ENCODE measurements around the gene PLP2. TPM values are rescaled to one million over a fixed set of nuclear protein-coding genes. Genes with fewer than 3 reads are reported as not detected.

The PLP2 gene
- total and polyA plus RNA-seq, 2 of the 4 experiments (the other 2 are of a cell fraction), result 22.6 to 156 TPM

DNA sequence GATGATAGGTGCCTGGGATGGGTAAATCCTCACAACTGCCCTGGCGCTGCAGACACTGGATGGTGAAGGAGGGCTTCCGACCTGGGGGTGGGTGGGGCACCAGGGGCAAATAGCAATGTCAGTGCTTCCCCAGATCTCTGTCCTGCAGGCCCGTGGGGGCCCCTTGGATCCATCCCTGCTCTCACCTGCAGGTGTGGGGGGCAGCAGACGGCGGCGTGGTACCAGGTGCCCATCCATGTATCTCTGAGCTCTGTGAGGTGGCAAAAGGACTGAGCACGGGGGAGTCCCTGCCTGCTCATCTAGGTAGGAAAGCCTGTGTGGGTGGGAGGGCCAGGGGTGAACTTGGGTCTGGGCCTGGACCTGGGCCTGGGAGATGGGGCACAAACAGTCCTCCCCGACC, 34.8 kb downstream of the PLP2 start:
- BruUV-seq (replicated peaks), result no TSS peak
- peaks cover 13% of the 10 kb centered on the region for H3K27me3 ChIP-seq (ENCODE audit: control insufficient read depth, insufficient read depth, low read length)
- intact Hi-C loops (cut with micrococcal nuclease), result no loop called here
- no peak overlapping the region for H3K9ac ChIP-seq (ENCODE audit: low read depth, low read length)
- H3K4ac ChIP-seq (ENCODE audit: low read depth, low read length), result no peak overlapping the region
- dilution Hi-C loops (cut with HindIII; ENCODE audit: low sequenced_read_pairs, unreplicated experiment), result no loop called here
- no peak overlapping the region for H4K91ac ChIP-seq (ENCODE audit: insufficient read depth, low read depth, low read length)
- H2BK20ac ChIP-seq (ENCODE audit: low read depth, low read length), result no peak overlapping the region
- no peak overlapping the region for H4K8ac ChIP-seq (ENCODE audit: low read depth in 2 of 2, low read length in 2 of 2)
- no peaks in the 10 kb centered on the region for H3K4me1 ChIP-seq (ENCODE audit: control insufficient read depth, insufficient read depth, low read length)
- H3K4me3 ChIP-seq (ENCODE audit: insufficient read depth, low read depth, low read length), result no peak overlapping the region
- H3K9me3 ChIP-seq (ENCODE audit: control insufficient read depth, insufficient read depth, low read length), result no peaks in the 10 kb centered on the region
- CTCF ChIA-PET, result no interaction called here
- ATAC-seq (ENCODE audit: low read depth) (no peak), DNase-seq (no peak)
- no peak overlapping the region for H3K56ac ChIP-seq (ENCODE audit: extremely low read depth, insufficient read depth, low read length)
- no peak for TF ChIP-seq FOS (IDR thresholded peaks at IDR 0.05; ENCODE audit: low read depth, low read length)
- no peak for TF ChIP-seq MAFK (IDR thresholded peaks at IDR 0.05; ENCODE audit: low read depth, low read length)
- TF ChIP-seq NFE2L2 (IDR thresholded peaks at IDR 0.05; ENCODE audit: low read depth, low read length), result no peak
- TF ChIP-seq SMC3 (IDR thresholded peaks at IDR 0.05; ENCODE audit: low read depth, low read length), result no peak
- no peak for TF ChIP-seq BHLHE40 (IDR thresholded peaks at IDR 0.05; ENCODE audit: low read depth, low read length)
- TF ChIP-seq RFX5 (IDR thresholded peaks at IDR 0.05; ENCODE audit: low read depth, low read length), result no peak
- no peak overlapping the region for H2BK15ac ChIP-seq (ENCODE audit: low read depth, low read length)
- no peak overlapping the region for H3K18ac ChIP-seq (ENCODE audit: low read depth, low read length)
- POLR2A ChIA-PET (ENCODE audit: unreplicated experiment), result no interaction called here
- H3K36me3 ChIP-seq (ENCODE audit: control insufficient read depth, insufficient read depth, low read length), result no peaks in the 10 kb centered on the region
- H4K20me1 ChIP-seq (ENCODE audit: insufficient read depth, low read length), result no peaks in the 10 kb centered on the region
- H3K4me2 ChIP-seq (ENCODE audit: low read depth, low read length), result no peak overlapping the region
- no peak overlapping the region for H3K14ac ChIP-seq (replicated peaks; ENCODE audit: low read depth, low read length)
- H2BK5ac ChIP-seq (ENCODE audit: low read depth, low read length, poor library complexity, severe bottlenecking), result no peak overlapping the region
- no peak overlapping the region for H3K23ac ChIP-seq (ENCODE audit: low read depth, low read length)
- no peak overlapping the region for H2AK9ac ChIP-seq (replicated peaks; ENCODE audit: low read depth, low read length, poor library complexity)
- H2AFZ ChIP-seq (replicated peaks; ENCODE audit: low read length, poor library complexity), result no peak overlapping the region
- H2AK5ac ChIP-seq (ENCODE audit: low read depth, low read length), result no peak overlapping the region
- WGBS, 2 experiments (ENCODE audit: extremely low coverage in 2 of 2, insufficient read length in 1 of 2), result 64% methylated on average over 3 of the region's 8 CpGs; no CpG with 5 or more reads in 1 of the 2 experiments
- H3K27ac ChIP-seq (ENCODE audit: insufficient read depth, low read length), result no peak overlapping the region
- H4K5ac ChIP-seq (ENCODE audit: low read depth, low read length), result no peak overlapping the region
- H3K79me1 ChIP-seq (ENCODE audit: low read depth in 1 of 2, low read length in 2 of 2), result no peaks in the 10 kb centered on the region
- in situ Hi-C loops (cut with MboI; ENCODE audit: low sequenced_read_pairs), result no loop called here
- H3K9me1 ChIP-seq (ENCODE audit: insufficient read depth, low read length), result no peaks in the 10 kb centered on the region
- no peak overlapping the region for H2BK120ac ChIP-seq (ENCODE audit: low read depth, low read length)

Measured in IMR-90 (cell line).